Trophoblast cell (in vitro differentiated cells and primary cell): Measurements from ENCODE around the gene PADI1.

Experiments used
- DNase-seq, 2 donors: peaks; one replicate each; pipeline ENCODE4 v3.0.0-alpha.2; 2016
- H2AFZ ChIP-seq: 2 replicates; pipeline ENCODE4 v1.6.1; 2013; ENCODE audit warnings: low read length, moderate library complexity, mild to moderate bottlenecking; ENCODE audit not compliant: insufficient read depth, poor library complexity
- H2AK5ac ChIP-seq: 2 replicates; pipeline ENCODE4 v1.6.1; 2013; ENCODE audit warnings: mild to moderate bottlenecking, low read length
- H2BK120ac ChIP-seq: 2 replicates; pipeline ENCODE4 v1.6.1; 2013; ENCODE audit warnings: low read length, mild to moderate bottlenecking, moderate library complexity; ENCODE audit not compliant: insufficient read depth, poor library complexity
- H2BK12ac ChIP-seq: 2 replicates; pipeline ENCODE4 v1.6.1; 2013; ENCODE audit warnings: mild to moderate bottlenecking, low read length, moderate library complexity
- H2BK5ac ChIP-seq: 2 replicates; pipeline ENCODE4 v1.6.1; 2013; ENCODE audit warnings: low read length, low read depth, moderate library complexity, mild to moderate bottlenecking; ENCODE audit not compliant: poor library complexity
- H3K14ac ChIP-seq: 2 replicates; pipeline ENCODE4 v1.6.1; 2013; ENCODE audit warnings: mild to moderate bottlenecking, low read length
- H3K18ac ChIP-seq: 2 replicates; pipeline ENCODE4 v1.6.1; 2013; ENCODE audit warnings: mild to moderate bottlenecking, low read length
- H3K23ac ChIP-seq: 2 replicates; pipeline ENCODE4 v1.6.1; 2013; ENCODE audit warnings: low read length
- H3K27ac ChIP-seq: 2 replicates; pipeline ENCODE4 v1.5.1; 2013; ENCODE audit warnings: low read depth, mild to moderate bottlenecking, inconsistent platforms, low read length, moderate library complexity
- H3K27me3 ChIP-seq: 2 replicates; pipeline ENCODE4 v1.6.1; 2013; ENCODE audit warnings: inconsistent platforms, mild to moderate bottlenecking, low read length, moderate library complexity; ENCODE audit not compliant: insufficient read depth
- H3K36me3 ChIP-seq, 2 experiments: 1 replicate in 1 of 2; 2 replicates in 1 of 2; pipeline ENCODE4 v1.6.1; 2013; ENCODE audit warnings: low read length in 2 of 2, mild to moderate bottlenecking in 2 of 2, moderate library complexity in 1 of 2; ENCODE audit not compliant: insufficient read depth in 2 of 2, control insufficient read depth in 1 of 2
- H3K4ac ChIP-seq: 2 replicates; pipeline ENCODE4 v1.6.1; 2013; ENCODE audit warnings: low read depth, mild to moderate bottlenecking, low read length, moderate library complexity
- H3K4me1 ChIP-seq, 2 experiments: 1 replicate in 1 of 2; 2 replicates in 1 of 2; pipeline ENCODE4 v1.6.1; 2013; ENCODE audit warnings: low read length in 2 of 2, mild to moderate bottlenecking in 2 of 2, moderate library complexity in 1 of 2; ENCODE audit not compliant: insufficient read depth in 2 of 2, control insufficient read depth in 1 of 2
- H3K4me2 ChIP-seq: 2 replicates; pipeline ENCODE4 v1.6.1; 2013; ENCODE audit warnings: inconsistent platforms, mild to moderate bottlenecking, low read length, moderate library complexity
- H3K4me3 ChIP-seq: 2 replicates; pipeline ENCODE4 v1.5.1; 2013; ENCODE audit warnings: mild to moderate bottlenecking, low read depth, low read length, inconsistent platforms
- H3K79me1 ChIP-seq: one replicate; pipeline ENCODE4 v1.6.1; 2013; ENCODE audit warnings: low read length
- H3K79me2 ChIP-seq: 2 replicates; pipeline ENCODE4 v1.6.1; 2013; ENCODE audit warnings: low read length, mild to moderate bottlenecking; ENCODE audit not compliant: control insufficient read depth, insufficient read depth, poor library complexity
- H3K9ac ChIP-seq: 2 replicates; pipeline ENCODE4 v1.6.1; 2013; ENCODE audit warnings: mild to moderate bottlenecking, low read length
- H3K9me3 ChIP-seq: 2 replicates; pipeline ENCODE4 v1.6.1; 2013; ENCODE audit warnings: low read depth, mild to moderate bottlenecking, control low read depth, inconsistent platforms, low read length; ENCODE audit not compliant: insufficient read depth
- H4K12ac ChIP-seq: 2 replicates; pipeline ENCODE4 v1.6.1; 2013; ENCODE audit warnings: low read depth, mild to moderate bottlenecking, low read length, moderate library complexity
- H4K8ac ChIP-seq: 2 replicates; pipeline ENCODE4 v1.6.1; 2013; ENCODE audit warnings: low read depth, mild to moderate bottlenecking, low read length, moderate library complexity
- H4K91ac ChIP-seq: one replicate; pipeline ENCODE4 v1.6.1; 2013; ENCODE audit warnings: low read depth, mild to moderate bottlenecking, low read length, moderate library complexity
- WGBS: extraction: QIAGEN DNeasy Blood & Tissue Kit; methylation state at CpG from one replicate; pipeline ENCODE4 v1.1.7; 2013; ENCODE audit warnings: missing lambda C conversion rate; ENCODE audit not compliant: insufficient read length, insufficient coverage; ENCODE audit errors: extremely low coverage; 5-methylcytosine and 5-hydroxymethylcytosine counted together

PADI1 gene

GRCh38 chr1:17287130-17287776, 82.3 kb downstream of the PADI1 start:
- DNase-seq: peak; percentile 87 to 91
- Histone ChIP-seq H3K9me3 (no peaks in the 10 kb centered on the region), H4K8ac (no peak overlapping the region), H3K4me2 (no peak overlapping the region), H3K27ac (no peak overlapping the region), H2AFZ (no peak overlapping the region), H2BK12ac (no peak overlapping the region), H3K14ac (no peak overlapping the region), H3K4ac (no peak overlapping the region), H3K79me2 (no peaks in the 10 kb centered on the region), H3K4me3 (no peak overlapping the region), H2BK120ac (no peak overlapping the region), H3K36me3 (no peaks in the 10 kb centered on the region), H3K23ac (no peak overlapping the region), H4K12ac (no peak overlapping the region), H2BK5ac (no peak overlapping the region), H2AK5ac (no peak overlapping the region), H3K9ac (no peak overlapping the region), H4K91ac (no peak overlapping the region), H3K4me1 (no peaks in the 10 kb centered on the region), H3K79me1 (no peaks in the 10 kb centered on the region), H3K18ac (no peak overlapping the region), H3K27me3 (no peaks in the 10 kb centered on the region)
- WGBS: no CpG with 5 or more reads among the region's 5 CpGs

GRCh38 chr1:17289721-17290120, 84.8 kb downstream of the PADI1 start:
- no peak overlapping the region for H3K23ac ChIP-seq
- H4K91ac ChIP-seq: no peak overlapping the region
- H3K18ac ChIP-seq: no peak overlapping the region
- no peak overlapping the region for H2BK12ac ChIP-seq
- DNase-seq: no peak
- H3K27ac ChIP-seq: no peak overlapping the region
- no peaks in the 10 kb centered on the region for H3K79me1 ChIP-seq
- no peak overlapping the region for H2BK5ac ChIP-seq
- H2AFZ ChIP-seq: no peak overlapping the region
- H4K12ac ChIP-seq: no peak overlapping the region
- no peak overlapping the region for H3K14ac ChIP-seq
- no peak overlapping the region for H3K9ac ChIP-seq
- H2BK120ac ChIP-seq: no peak overlapping the region
- no peaks in the 10 kb centered on the region for H3K36me3 ChIP-seq
- no peaks in the 10 kb centered on the region for H3K79me2 ChIP-seq
- no peaks in the 10 kb centered on the region for H3K9me3 ChIP-seq
- no peaks in the 10 kb centered on the region for H3K4me1 ChIP-seq
- no peak overlapping the region for H3K4me3 ChIP-seq
- H3K27me3 ChIP-seq: no peaks in the 10 kb centered on the region
- no peak overlapping the region for H2AK5ac ChIP-seq
- no peak overlapping the region for H4K8ac ChIP-seq
- no peak overlapping the region for H3K4ac ChIP-seq
- WGBS: no CpG with 5 or more reads among the region's 2 CpGs
- H3K4me2 ChIP-seq: no peak overlapping the region

GRCh38 chr1:17290553-17290952, 85.6 kb downstream of the PADI1 start:
- H3K4ac ChIP-seq: no peak overlapping the region
- no peak overlapping the region for H3K4me3 ChIP-seq
- no peak overlapping the region for H3K23ac ChIP-seq
- no peak overlapping the region for H4K12ac ChIP-seq
- no peak for DNase-seq
- H2AFZ ChIP-seq: no peak overlapping the region
- H4K8ac ChIP-seq: no peak overlapping the region
- no peaks in the 10 kb centered on the region for H3K4me1 ChIP-seq
- H2BK12ac ChIP-seq: no peak overlapping the region
- no peaks in the 10 kb centered on the region for H3K79me1 ChIP-seq
- H3K4me2 ChIP-seq: no peak overlapping the region
- no CpG with 5 or more reads among the region's 3 CpGs for whole genome bisulfite sequencing
- H3K9me3 ChIP-seq: no peaks in the 10 kb centered on the region
- no peak overlapping the region for H2BK120ac ChIP-seq
- no peaks in the 10 kb centered on the region for H3K79me2 ChIP-seq
- no peak overlapping the region for H2AK5ac ChIP-seq
- H3K14ac ChIP-seq: no peak overlapping the region
- no peak overlapping the region for H4K91ac ChIP-seq
- H3K18ac ChIP-seq: no peak overlapping the region
- H3K36me3 ChIP-seq: no peaks in the 10 kb centered on the region
- H3K27ac ChIP-seq: no peak overlapping the region
- H3K27me3 ChIP-seq: no peaks in the 10 kb centered on the region
- H3K9ac ChIP-seq: no peak overlapping the region
- no peak overlapping the region for H2BK5ac ChIP-seq

GRCh38 chr1:17292299-17293160, 87.6 kb downstream of the PADI1 start:
- no peak overlapping the region for H3K23ac ChIP-seq
- H2AFZ ChIP-seq: no peak overlapping the region
- DNase-seq: peak; percentile 60 to 75
- H4K8ac ChIP-seq: no peak overlapping the region
- no peak overlapping the region for H3K27ac ChIP-seq
- H3K9ac ChIP-seq: no peak overlapping the region
- no peak overlapping the region for H3K18ac ChIP-seq
- no peak overlapping the region for H3K4me2 ChIP-seq
- no peak overlapping the region for H3K4me3 ChIP-seq
- H3K4ac ChIP-seq: no peak overlapping the region
- no peak overlapping the region for H2AK5ac ChIP-seq
- H3K14ac ChIP-seq: no peak overlapping the region
- no peak overlapping the region for H2BK12ac ChIP-seq
- H3K27me3 ChIP-seq: no peaks in the 10 kb centered on the region
- H2BK5ac ChIP-seq: no peak overlapping the region
- H2BK120ac ChIP-seq: no peak overlapping the region
- no peaks in the 10 kb centered on the region for H3K4me1 ChIP-seq
- H3K36me3 ChIP-seq: no peaks in the 10 kb centered on the region
- H3K79me2 ChIP-seq: no peaks in the 10 kb centered on the region
- no CpG with 5 or more reads among the region's 7 CpGs for WGBS
- H3K79me1 ChIP-seq: no peaks in the 10 kb centered on the region
- H4K91ac ChIP-seq: no peak overlapping the region
- H4K12ac ChIP-seq: no peak overlapping the region
- no peaks in the 10 kb centered on the region for H3K9me3 ChIP-seq
